Panc1 (cell line): ENCODE data around the gene ZNF292.

ENCODE experiments used
- CTCF ChIP-seq: fragments of 450-650 bp; IDR thresholded peaks from 2 replicates; pipeline ENCODE4 v1.5.1; 2017; ENCODE audit warnings: mild to moderate bottlenecking
- POLR2AphosphoS5 ChIP-seq: IDR thresholded peaks from 2 replicates; pipeline ENCODE4 v1.6.1; 2012; ENCODE audit warnings: mild to moderate bottlenecking, low read depth, low read length, moderate library complexity

- TF ChIP-seq POLR2AphosphoS5 (no peak), CTCF (no peak)
Measured at GRCh38 chr6:87155842-87156815, 764 bp downstream of the ZNF292 start.
